ENCODE data around the gene POU4F1.
A peak's percentile ranks its signal among the peaks of the same experiment; 100 is the strongest.

- TF ChIP-seq POLR2AphosphoS5 (IDR thresholded peaks at IDR 0.05; ENCODE audit: low read depth) (no peak), CTCF (conservative IDR thresholded peaks at IDR 0.05; ENCODE audit: low read depth in 2 of 2) (no peak), EZH2 (IDR thresholded peaks at IDR 0.05; ENCODE audit: low read depth, unreplicated experiment) (peak; percentile 70), JUNB (IDR thresholded peaks at IDR 0.05; ENCODE audit: unreplicated experiment) (no peak), EZH2phosphoT487 (IDR thresholded peaks at IDR 0.05; ENCODE audit: unreplicated experiment) (no peak), STAT1 (IDR thresholded peaks at IDR 0.05; ENCODE audit: unreplicated experiment) (no peak), REST (IDR thresholded peaks at IDR 0.05; ENCODE audit: unreplicated experiment) (no peak), CREB1 (CRISPR knock-in tag; IDR thresholded peaks at IDR 0.05; ENCODE audit: low read depth) (no peak), ETS1 (IDR thresholded peaks at IDR 0.05) (no peak), ZNF114 (CRISPR knock-in tag; IDR thresholded peaks at IDR 0.05) (no peak), ZNF331 (CRISPR knock-in tag; IDR thresholded peaks at IDR 0.05; ENCODE audit: low read depth) (no peak), ZNF462 (CRISPR knock-in tag; IDR thresholded peaks at IDR 0.05) (no peak)
Observed at GRCh38 chr13:78594456-78594975, 8.8 kb downstream of the POU4F1 start.
